IPS-11a (cell line): ENCODE measurements around the gene ADAMTS4.
A peak's percentile ranks its signal among the peaks of the same experiment; 100 is the strongest.

Experiments used
- H3K4me3 ChIP-seq: one replicate; pipeline ENCODE4 v1.5.1; 2013; ENCODE audit warnings: low read depth, low read length, control low read depth

The ADAMTS4 gene

GRCh38 chr1:161196521-161197451, 2.1 kb downstream of the ADAMTS4 start:
- H3K4me3 ChIP-seq = no peak overlapping the region

GRCh38 chr1:161196111-161196510, 2.7 kb downstream of the ADAMTS4 start:
- H3K4me3 ChIP-seq = no peak overlapping the region

GRCh38 chr1:161195171-161195570, 3.7 kb downstream of the ADAMTS4 start:
- no peak overlapping the region for H3K4me3 ChIP-seq

GRCh38 chr1:161193561-161194235, 5.2 kb downstream of the ADAMTS4 start:
- H3K4me3 ChIP-seq = no peak overlapping the region

- no peak overlapping the region for H3K4me3 ChIP-seq
These were observed 6.1 kb downstream of the ADAMTS4 start for GRCh38 chr1:161192476-161193465.

- H3K4me3 ChIP-seq = no peak overlapping the region
These were observed 6.9 kb downstream of the ADAMTS4 start for GRCh38 chr1:161191971-161192370.

- no peak overlapping the region for H3K4me3 ChIP-seq
These were observed 7.8 kb downstream of the ADAMTS4 start for GRCh38 chr1:161190962-161191521.

- H3K4me3 ChIP-seq = no peak overlapping the region
These were observed 9.8 kb downstream of the ADAMTS4 start for GRCh38 chr1:161189036-161189435.

GRCh38 chr1:161188381-161188780, 10.5 kb downstream of the ADAMTS4 start:
- H3K4me3 ChIP-seq = no peak overlapping the region

- H3K4me3 ChIP-seq = no peak overlapping the region
These were observed 11.5 kb downstream of the ADAMTS4 start for GRCh38 chr1:161187311-161187710.

GRCh38 chr1:161185732-161186311, 13.0 kb downstream of the ADAMTS4 start:
- H3K4me3 ChIP-seq = no peak overlapping the region

GRCh38 chr1:161185282-161185682, 13.6 kb downstream of the ADAMTS4 start:
- H3K4me3 ChIP-seq = no peak overlapping the region

- no peak overlapping the region for H3K4me3 ChIP-seq
These were observed 16.6 kb downstream of the ADAMTS4 start for GRCh38 chr1:161182214-161182613.

- no peak overlapping the region for H3K4me3 ChIP-seq
These were observed 18.2 kb downstream of the ADAMTS4 start for GRCh38 chr1:161180639-161181038.

GRCh38 chr1:161179698-161180097, 19.2 kb downstream of the ADAMTS4 start:
- H3K4me3 ChIP-seq = no peak overlapping the region

GRCh38 chr1:161177936-161178244, 21.0 kb downstream of the ADAMTS4 start:
- H3K4me3 ChIP-seq = peak overlapping the region; percentile 91

- H3K4me3 ChIP-seq = peak within 1 kb of the TSS; percentile 91
These were observed 21.5 kb downstream of the ADAMTS4 start, which contains the start of gene B4GALT3 for GRCh38 chr1:161177112-161177935. Gene B4GALT3, minus strand, starts transcription at chr1:161177507. Its CDS starts 1,447 bp downstream, at chr1:161176060.

- peak overlapping the region; percentile 91 for H3K4me3 ChIP-seq
These were observed 22.3 kb downstream of the ADAMTS4 start for GRCh38 chr1:161176468-161177111.
